Adipose tissue (tissue), 3 donors: ENCODE measurements around the gene UPF3A. TPM values are rescaled to one million over a fixed set of nuclear protein-coding genes. Genes with fewer than 3 reads are reported as not detected.
"Not testable (repeated sequence)": the region's sequence is repeated elsewhere in the genome, so short reads cannot be mapped to it uniquely, and the experiment has no call there.

Experiments
- H3K27ac ChIP-seq: one replicate; pipeline ENCODE4 v1.5.1; 2013; ENCODE audit warnings: low read depth, low read length
- WGBS, 3 donors: extraction: QIAGEN DNeasy Blood & Tissue Kit; methylation state at CpG; one replicate each; pipeline ENCODE4 v1.1.7; 2013; 5-methylcytosine and 5-hydroxymethylcytosine counted together
- polyA plus RNA-seq, 3 donors: library from polyadenylated mRNA; stranded (reverse); fragments of 200-250 nt; gene quantifications; one replicate each; pipeline ENCODE4 v1.2.3, GENCODE V29; 2013
- donor health status: healthy with polysubstance abuse.
- donor health status: Bipolar disorder and iron deficiency.
- donor health status: healthy.

Gene UPF3A, protein sequence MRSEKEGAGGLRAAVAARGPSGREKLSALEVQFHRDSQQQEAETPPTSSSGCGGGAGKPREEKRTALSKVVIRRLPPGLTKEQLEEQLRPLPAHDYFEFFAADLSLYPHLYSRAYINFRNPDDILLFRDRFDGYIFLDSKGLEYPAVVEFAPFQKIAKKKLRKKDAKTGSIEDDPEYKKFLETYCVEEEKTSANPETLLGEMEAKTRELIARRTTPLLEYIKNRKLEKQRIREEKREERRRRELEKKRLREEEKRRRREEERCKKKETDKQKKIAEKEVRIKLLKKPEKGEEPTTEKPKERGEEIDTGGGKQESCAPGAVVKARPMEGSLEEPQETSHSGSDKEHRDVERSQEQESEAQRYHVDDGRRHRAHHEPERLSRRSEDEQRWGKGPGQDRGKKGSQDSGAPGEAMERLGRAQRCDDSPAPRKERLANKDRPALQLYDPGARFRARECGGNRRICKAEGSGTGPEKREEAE
- polyA plus RNA-seq, result 10 to 100 TPM; 27.3 to 51.7 (median 46.3) TPM

- WGBS, 3 donors, result 0 to 1% (median 1%) methylated on average over 52 to 85 of the region's 89 CpGs
- H3K27ac ChIP-seq, result peak within 1 kb of the TSS; percentile 93
Measured at GRCh38 chr13:114281351-114282040, at the start of gene UPF3A. UPF3A (plus strand) TSS chr13:114281601; CDS start chr13:114281640, 39 bp downstream.

GRCh38 chr13:114231886-114232285, 49.5 kb upstream of the UPF3A start:
- 78 to 90% (median 85%) methylated on average over 8 of the region's 8 CpGs for WGBS, 3 donors
- no peak overlapping the region for H3K27ac ChIP-seq

DNA sequence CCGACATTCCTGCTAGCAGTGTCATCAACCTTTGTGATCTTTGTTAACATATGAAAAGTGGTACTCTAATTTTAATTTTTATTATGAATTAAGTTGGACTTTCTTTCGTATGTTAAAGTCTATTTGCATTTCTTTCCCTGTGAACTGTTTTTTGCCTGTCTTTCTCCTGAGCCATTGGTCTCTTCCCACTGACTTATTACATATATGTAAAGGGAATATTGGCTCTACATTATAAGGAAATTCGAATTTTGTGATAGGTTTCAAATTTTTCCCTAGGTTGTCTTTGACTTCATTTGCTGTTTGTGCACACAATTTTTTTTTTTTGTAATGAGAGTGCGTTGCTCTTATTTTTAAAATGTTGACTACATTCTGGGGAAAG, 47.1 kb upstream of the UPF3A start:
- WGBS, 3 donors, result 58 to 70% (median 61%) methylated on average over 4 of the region's 4 CpGs

DNA sequence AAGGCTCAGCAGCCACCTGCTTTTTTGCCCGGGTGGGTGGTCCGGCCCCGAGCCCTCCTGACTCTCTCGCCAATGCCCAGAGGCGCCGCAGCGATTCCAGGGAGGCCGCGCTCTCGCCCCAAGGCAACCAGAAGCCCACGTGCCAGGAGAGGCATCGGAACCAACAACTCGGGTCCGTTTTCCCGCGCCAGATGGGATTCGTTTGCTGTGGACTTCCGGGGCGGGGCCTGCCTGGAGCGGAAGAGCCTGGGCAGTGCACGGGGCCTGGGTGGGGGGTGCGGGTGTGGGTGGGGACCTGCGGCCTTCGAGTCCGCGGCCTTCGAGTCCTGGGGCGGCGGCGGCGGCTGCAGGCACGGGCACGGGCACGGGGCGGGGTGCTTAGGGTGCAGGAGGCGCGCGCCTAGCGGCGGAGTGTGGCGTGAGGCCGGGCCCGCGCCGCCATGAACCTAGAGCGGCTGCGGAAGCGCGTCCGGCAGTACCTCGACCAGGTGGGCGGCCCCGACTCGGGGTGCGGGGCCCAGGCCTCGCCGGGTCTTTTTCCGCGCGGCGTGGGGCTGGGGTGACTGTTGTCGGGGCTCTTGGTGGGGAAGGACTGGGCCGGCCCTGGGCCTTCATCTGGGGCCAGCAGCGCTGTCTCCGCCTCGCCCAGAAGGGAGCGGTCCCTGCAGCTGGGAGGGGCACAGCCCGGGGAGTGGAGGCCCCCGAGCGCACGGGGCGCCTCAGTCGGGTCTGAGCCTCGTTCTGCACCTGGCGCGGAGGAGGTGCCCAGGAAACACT, 46.6 kb upstream of the UPF3A start, which contains the start of gene CDC16:
Gene CDC16 (plus strand): TSS at position 253 of the 777 bp plus-strand sequence. CDS start 188 bp downstream, at position 441.
- WGBS, 3 donors, result 0 to 1% (median 0%) methylated on average over 73 to 76 of the region's 76 CpGs

More for the DNA sequence above, 47.1 kb upstream of the UPF3A start:
- H3K27ac ChIP-seq, result no peak overlapping the region

GRCh38 chr13:114235697-114236096, 45.7 kb upstream of the UPF3A start:
- H3K27ac ChIP-seq, result no peak overlapping the region
- 12 to 26% (median 24%) methylated on average over 10 of the region's 10 CpGs for WGBS, 3 donors

More for the DNA sequence above, 46.6 kb upstream of the UPF3A start, which contains the start of gene CDC16:
- H3K27ac ChIP-seq, result no peak within 1 kb of the TSS

- 50 to 72% (median 67%) methylated on average over 4 of the region's 4 CpGs for WGBS, 3 donors
- no peak overlapping the region for H3K27ac ChIP-seq
Measured at GRCh38 chr13:114236227-114236626, 45.2 kb upstream of the UPF3A start.

DNA sequence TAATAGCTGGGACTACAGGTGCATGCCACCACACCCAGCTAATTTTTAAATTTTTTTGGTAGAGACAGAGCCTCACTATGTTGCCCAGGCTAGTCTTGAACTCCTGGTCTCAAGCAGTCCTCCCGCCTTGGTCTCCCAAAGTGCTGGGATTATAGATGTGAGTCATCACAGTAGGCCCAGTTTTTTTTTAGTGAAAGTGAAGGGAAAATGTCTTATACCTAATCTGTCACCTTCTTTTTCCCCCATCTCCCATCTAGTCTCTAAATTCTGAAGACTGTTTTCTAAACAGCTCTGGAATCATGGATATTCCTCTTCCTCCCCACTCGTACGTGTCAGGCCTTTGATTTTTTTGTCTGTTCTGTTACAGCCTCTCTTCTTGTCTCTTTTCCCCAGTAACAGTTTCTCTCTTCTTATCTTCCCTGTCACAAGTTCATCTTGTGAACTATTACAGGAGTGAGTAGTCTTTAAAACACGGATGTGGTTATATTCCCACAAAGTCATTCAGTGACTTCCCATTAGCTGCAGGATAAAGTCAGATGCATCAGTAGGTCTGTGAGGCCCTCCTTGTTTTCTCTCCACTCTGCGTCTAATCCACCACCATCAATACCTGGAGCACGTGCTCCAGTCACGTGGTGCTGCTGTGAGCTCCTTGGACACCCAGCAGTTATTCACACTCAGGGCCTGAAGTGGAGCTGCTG, 43.8 kb upstream of the UPF3A start:
- 85 to 89% (median 86%) methylated on average over 7 of the region's 7 CpGs for WGBS, 3 donors
- no peak overlapping the region for H3K27ac ChIP-seq

GRCh38 chr13:114241918-114242317, 39.5 kb upstream of the UPF3A start:
- H3K27ac ChIP-seq, result no peak overlapping the region
- WGBS, 3 donors, result 80 to 92% (median 91%) methylated on average over 6 of the region's 6 CpGs

GRCh38 chr13:114243971-114244370, 37.4 kb upstream of the UPF3A start:
- H3K27ac ChIP-seq, result no peak overlapping the region
- 92 to 95% (median 94%) methylated on average over 3 of the region's 3 CpGs for WGBS, 3 donors

DNA sequence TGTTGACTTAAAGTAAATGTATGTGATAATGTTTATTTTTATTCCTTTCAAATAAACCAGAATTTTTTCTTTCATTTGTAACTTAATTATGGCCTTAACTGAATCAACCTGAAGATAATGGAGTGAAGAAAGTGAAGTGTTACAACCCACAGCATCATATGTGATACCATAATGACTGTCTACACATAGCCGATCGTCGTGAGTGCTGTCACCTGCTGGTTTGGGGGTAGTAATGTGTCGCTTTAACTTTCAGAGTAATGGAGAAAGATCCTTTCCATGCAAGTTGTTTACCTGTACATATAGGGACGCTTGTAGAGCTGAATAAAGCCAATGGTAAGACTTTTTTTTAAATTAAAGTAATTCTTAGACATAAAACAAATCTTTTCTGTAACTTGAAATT, 36.8 kb upstream of the UPF3A start:
- 72 to 89% (median 87%) methylated on average over 5 of the region's 5 CpGs for WGBS, 3 donors
- H3K27ac ChIP-seq, result no peak overlapping the region

GRCh38 chr13:114248011-114248410, 33.4 kb upstream of the UPF3A start:
- WGBS, 3 donors, result 78 to 93% (median 86%) methylated on average over 3 of the region's 3 CpGs
- H3K27ac ChIP-seq, result no peak overlapping the region

- WGBS, 3 donors, result 94 to 96% (median 95%) methylated on average over 7 of the region's 7 CpGs
- H3K27ac ChIP-seq, result no peak overlapping the region
Measured at GRCh38 chr13:114249077-114249476, 32.3 kb upstream of the UPF3A start.

DNA sequence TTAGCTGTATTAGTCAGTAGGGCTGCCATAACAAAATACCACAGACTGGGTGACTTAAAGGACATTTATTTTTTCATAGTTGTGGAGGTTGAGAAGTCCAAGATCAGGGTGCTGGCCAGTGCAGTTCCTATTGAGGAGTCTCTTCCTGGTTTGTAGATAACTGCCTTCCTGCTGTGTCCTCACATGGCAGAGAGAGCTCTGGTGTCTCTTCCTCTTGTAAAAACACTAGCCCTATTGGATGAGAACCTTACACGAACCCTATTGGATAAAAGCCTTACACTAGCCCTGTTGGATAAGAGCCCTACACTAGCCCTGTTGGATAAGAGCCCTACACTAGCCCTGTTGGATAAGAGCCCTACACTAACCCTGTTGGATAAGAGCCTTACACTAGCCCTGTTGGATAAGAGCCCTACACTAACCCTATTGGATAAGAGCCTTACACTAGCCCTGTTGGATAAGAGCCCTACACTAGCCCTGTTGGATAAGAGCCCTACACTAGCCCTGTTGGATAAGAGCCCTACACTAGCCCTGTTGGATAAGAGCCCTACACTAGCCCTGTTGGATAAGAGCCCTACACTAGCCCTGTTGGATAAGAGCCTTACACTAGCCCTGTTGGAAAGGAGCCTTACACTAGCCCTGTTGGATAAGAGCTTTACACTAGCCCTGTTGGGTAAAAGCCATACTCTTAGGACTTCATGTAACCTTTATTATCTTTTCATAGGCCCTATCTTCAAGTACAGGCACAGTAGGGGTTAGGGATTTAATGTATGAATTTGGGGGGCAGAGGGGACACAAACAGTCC, 29.6 kb upstream of the UPF3A start:
- not testable (repeated sequence) for H3K27ac ChIP-seq
- 76 to 95% (median 90%) methylated on average over 1 of the region's 1 CpG for WGBS, 3 donors

DNA sequence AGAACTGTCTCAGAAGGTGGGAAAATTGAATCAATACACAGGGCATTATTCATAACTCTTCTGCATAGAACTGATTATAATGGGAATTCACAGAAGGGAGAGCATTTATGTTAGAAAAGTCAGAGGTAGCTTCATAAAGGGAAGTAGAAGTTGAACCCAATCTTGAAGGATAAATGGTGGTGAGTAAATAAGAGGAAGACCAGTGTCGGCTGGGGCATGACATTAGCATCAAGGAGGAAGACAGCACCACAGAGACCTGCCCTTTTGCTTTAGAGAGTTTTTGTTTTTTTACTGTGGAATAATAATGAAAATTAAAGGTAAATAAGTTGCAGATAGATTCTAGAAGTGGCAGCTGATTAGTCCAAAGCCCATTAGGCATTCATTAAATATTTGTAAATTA, 24.9 kb upstream of the UPF3A start:
- no peak overlapping the region for H3K27ac ChIP-seq
- 63 to 90% (median 85%) methylated on average over 1 of the region's 1 CpG for WGBS, 3 donors

DNA sequence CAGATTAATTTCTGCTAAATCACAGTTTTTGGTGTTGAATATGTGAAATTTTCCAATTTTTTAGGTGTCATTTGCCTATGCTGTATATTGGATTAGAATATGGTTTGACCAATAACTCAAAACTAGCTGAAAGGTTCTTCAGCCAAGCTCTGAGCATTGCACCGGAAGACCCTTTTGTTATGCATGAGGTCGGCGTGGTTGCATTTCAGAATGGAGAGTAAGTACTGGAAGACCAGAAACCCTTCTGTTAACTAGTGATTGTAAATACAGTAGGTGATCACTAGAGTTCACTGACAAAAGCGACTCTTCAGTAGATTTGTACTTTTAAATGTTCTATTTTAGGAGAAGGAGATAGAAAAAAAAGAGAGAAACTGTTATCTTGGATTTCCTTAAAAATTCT, 24.4 kb upstream of the UPF3A start:
- H3K27ac ChIP-seq, result no peak overlapping the region
- WGBS, 3 donors, result 95 to 97% (median 95%) methylated on average over 4 of the region's 4 CpGs

GRCh38 chr13:114258589-114258988, 22.8 kb upstream of the UPF3A start:
- H3K27ac ChIP-seq, result no peak overlapping the region
- WGBS, 3 donors, result 54 to 94% (median 92%) methylated on average over 8 of the region's 8 CpGs

DNA sequence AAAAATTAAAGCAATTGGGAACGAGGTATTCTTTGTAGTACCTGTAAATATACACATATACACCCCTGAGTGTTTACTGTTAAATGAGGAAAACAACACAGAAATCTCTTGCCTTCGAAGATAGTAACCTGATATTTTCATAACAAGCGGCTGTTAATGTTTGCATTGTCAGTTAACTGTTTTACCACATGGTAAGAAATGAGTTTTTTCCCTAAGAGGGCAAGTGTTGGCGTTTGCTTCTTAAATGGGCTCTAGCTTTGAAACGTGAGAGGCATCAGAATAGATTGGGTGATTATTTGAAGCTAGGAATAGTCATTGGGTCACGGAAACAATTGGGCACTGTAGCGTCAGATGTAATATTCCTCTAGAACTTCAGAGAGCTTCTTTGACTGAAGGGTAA, 22.0 kb upstream of the UPF3A start:
- 44 to 91% (median 90%) methylated on average over 7 of the region's 7 CpGs for WGBS, 3 donors
- no peak overlapping the region for H3K27ac ChIP-seq
